ENCODE data around the gene GXYLT1.

- TF ChIP-seq CTCF (IDR thresholded peaks at IDR 0.05; ENCODE audit: low read depth, low read length) (no peak), EZH2phosphoT487 (IDR thresholded peaks at IDR 0.05; ENCODE audit: low read depth) (no peak)
Measured at GRCh38 chr12:42167711-42168110, 23.0 kb upstream of the GXYLT1 start.

Data from OCI-LY3 (cell line).